ENCODE data around the gene TCTN3. TPM values are rescaled to one million over a fixed set of nuclear protein-coding genes. Genes with fewer than 3 reads are reported as not detected.

Gene TCTN3
- total RNA-seq, 4 donors from 2014 or later = 6.3 to 8.6 (median 6.8) TPM

- peaks cover 5 to 6% of the 10 kb centered on the region in 2 donors for H3K4me1 ChIP-seq
- intact Hi-C loops (cut with DNase I; ENCODE audit: low total_unique reads) = no loop called here
- TF ChIP-seq CTCF (IDR thresholded peaks at IDR 0.05 in 4 of 5, conservative IDR thresholded peaks at IDR 0.05 in 1 of 5) = no peak
- no peak for TF ChIP-seq POLR2A (IDR thresholded peaks at IDR 0.05)
- no peak overlapping the region for H3K27ac ChIP-seq
- no peak for DNase-seq
- H3K4me3 ChIP-seq = no peak overlapping the region
- ATAC-seq = no peak
- no peaks in the 10 kb centered on the region for H3K9me3 ChIP-seq
- peaks cover 0 to 9% of the 10 kb centered on the region in 2 donors for H3K36me3 ChIP-seq
- in situ Hi-C loops (cut with MboI; ENCODE audit: low sequenced_read_pairs in 4 of 4) = no loop called here
- no peaks in the 10 kb centered on the region for H3K27me3 ChIP-seq
These were observed 33.4 kb downstream of the TCTN3 start for GRCh38 chr10:95660283-95660682.

- Histone ChIP-seq H3K36me3 (peaks cover 0 to 6% of the 10 kb centered on the region in 2 donors), H3K4me1 (peaks cover 5 to 7% of the 10 kb centered on the region in 2 donors), H3K27ac (no peak overlapping the region), H3K27me3 (no peaks in the 10 kb centered on the region), H3K4me3 (peak overlapping the region in 3 of 4 donors; percentile 68 to 100 (median 69)), H3K9me3 (no peaks in the 10 kb centered on the region)
- in situ Hi-C loops (cut with MboI; ENCODE audit: low sequenced_read_pairs in 4 of 4) (no loop called here), intact Hi-C loops (cut with DNase I; ENCODE audit: low total_unique reads) (loop anchor here (5.0 kb wide), 1 partner anchor 35 kb away; the partner anchor contains the start of gene TCTN3)
- TF ChIP-seq CTCF (IDR thresholded peaks at IDR 0.05 in 4 of 5, conservative IDR thresholded peaks at IDR 0.05 in 1 of 5) (no peak), POLR2A (IDR thresholded peaks at IDR 0.05) (no peak)
- DNase-seq (no peak), ATAC-seq (no peak)
These were observed 36.5 kb downstream of the TCTN3 start for GRCh38 chr10:95657250-95657649.

- H3K4me1 ChIP-seq = peaks cover 5 to 7% of the 10 kb centered on the region in 2 donors
- ATAC-seq = peak; percentile 91 to 92
- peak within 1 kb of the TSS; percentile 68 to 100 (median 75) for H3K4me3 ChIP-seq
- TF ChIP-seq POLR2A (IDR thresholded peaks at IDR 0.05) (no peak), CTCF (IDR thresholded peaks at IDR 0.05 in 4 of 5, conservative IDR thresholded peaks at IDR 0.05 in 1 of 5) (no peak)
- in situ Hi-C loops (cut with MboI; ENCODE audit: low sequenced_read_pairs in 4 of 4) = no loop called here
- peak; percentile 55 to 80 for DNase-seq
- H3K9me3 ChIP-seq = no peaks in the 10 kb centered on the region
- peaks cover 0 to 10% of the 10 kb centered on the region in 2 donors for H3K36me3 ChIP-seq
- peak within 1 kb of the TSS; percentile 24 to 74 (median 40) for H3K27ac ChIP-seq
- intact Hi-C loops (cut with DNase I; ENCODE audit: low total_unique reads) = loop anchor here (5.0 kb wide), 1 partner anchor 36 kb away; the partner anchor contains the start of gene TCTN3
- H3K27me3 ChIP-seq = no peaks in the 10 kb centered on the region
These were observed 37.2 kb downstream of the TCTN3 start, which contains the start of gene ALDH18A1 for GRCh38 chr10:95656291-95657164. Gene ALDH18A1, minus strand, starts transcription at chr10:95656711. Its CDS starts 3,334 bp downstream, at chr10:95653377.

GRCh38 chr10:95655571-95656290 is 38.0 kb downstream of the TCTN3 start:
- Histone ChIP-seq H3K9me3 (no peaks in the 10 kb centered on the region), H3K4me1 (peaks cover 5 to 7% of the 10 kb centered on the region in 2 donors), H3K4me3 (peak overlapping the region; percentile 68 to 100 (median 75)), H3K36me3 (peaks cover 0 to 18% of the 10 kb centered on the region in 2 donors), H3K27ac (peak overlapping the region in 1 of 4 donors; percentile 34), H3K27me3 (no peaks in the 10 kb centered on the region)
- in situ Hi-C loops (cut with MboI; ENCODE audit: low sequenced_read_pairs in 4 of 4) = no loop called here
- intact Hi-C loops (cut with DNase I; ENCODE audit: low total_unique reads) = loop anchor here (5.0 kb wide), 1 partner anchor 37 kb away; the partner anchor contains the start of gene TCTN3
- ATAC-seq = peak; percentile 10 to 22
- TF ChIP-seq CTCF (IDR thresholded peaks at IDR 0.05 in 4 of 5, conservative IDR thresholded peaks at IDR 0.05 in 1 of 5) = no peak
- TF ChIP-seq POLR2A (IDR thresholded peaks at IDR 0.05) = no peak
- peak in 1 of 2 donors; percentile 13 for DNase-seq

Measured in gastrocnemius medialis (tissue), 4 donors.